GM21367 (cell line): ENCODE results near the gene ARHGAP33.

Source experiments
- ATAC-seq: cut with Tn5 transposase; IDR thresholded peaks from one replicate; pipeline ENCODE4 v1.9.1; 2021; ENCODE audit not compliant: unreplicated experiment

ARHGAP33 gene

DNA sequence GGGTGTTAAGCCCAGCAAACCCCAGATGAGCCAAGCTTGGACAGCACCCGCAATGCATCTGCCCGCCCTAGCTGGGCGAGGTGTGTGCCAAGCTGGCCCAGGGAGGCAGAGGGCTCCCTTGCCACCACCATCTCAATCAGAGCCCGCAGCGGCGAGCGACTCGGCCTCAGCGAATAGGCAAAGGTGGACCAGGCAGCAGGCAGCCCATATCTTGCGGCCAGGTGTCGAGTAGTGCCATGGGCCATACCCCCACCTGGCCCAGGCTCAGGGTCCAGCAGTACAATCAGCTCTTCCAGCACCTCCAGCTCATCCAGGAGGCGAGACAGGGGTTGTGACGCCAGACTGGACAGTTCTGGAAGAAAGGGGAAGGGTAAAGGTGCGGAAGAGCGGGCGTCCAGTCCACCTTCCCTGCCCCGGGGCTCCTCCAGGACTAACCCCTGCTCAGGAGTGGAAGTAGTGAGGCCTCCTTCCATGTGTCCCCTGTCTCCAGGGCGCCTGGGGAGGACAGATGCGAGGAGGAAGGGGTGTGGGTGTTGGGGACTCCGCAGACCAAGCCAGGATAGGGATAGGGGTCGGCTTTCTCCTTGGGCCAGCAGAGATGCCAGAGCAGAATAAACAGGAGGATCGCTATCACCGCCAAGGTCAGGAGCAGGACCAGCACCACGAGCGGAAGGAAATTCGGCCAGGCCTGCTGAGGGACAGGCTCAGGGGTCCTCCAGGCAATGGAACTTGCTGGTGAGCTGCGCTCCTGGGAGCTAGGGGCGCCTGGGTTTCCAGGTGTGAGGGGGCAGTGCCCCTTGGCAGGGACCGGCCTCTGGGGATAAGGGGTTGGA lies 35.9 kb upstream of the ARHGAP33 start:
- no peak for ATAC-seq

DNA sequence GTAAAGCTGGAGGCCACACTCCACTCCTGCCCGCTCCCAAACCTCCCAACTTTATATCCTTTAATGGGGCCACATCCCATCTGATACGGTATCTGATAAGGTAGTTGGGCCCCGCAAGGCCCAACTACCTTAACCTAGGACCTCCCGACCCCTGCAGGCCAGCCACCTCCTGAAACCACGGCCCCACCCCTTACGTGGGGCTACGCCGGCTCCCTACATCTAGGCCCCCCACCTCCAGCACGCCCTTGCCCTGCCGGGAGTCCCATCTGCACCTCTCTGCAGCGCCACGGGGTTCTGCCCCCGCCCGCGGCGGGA lies 35.3 kb upstream of the ARHGAP33 start:
- no peak for ATAC-seq

DNA sequence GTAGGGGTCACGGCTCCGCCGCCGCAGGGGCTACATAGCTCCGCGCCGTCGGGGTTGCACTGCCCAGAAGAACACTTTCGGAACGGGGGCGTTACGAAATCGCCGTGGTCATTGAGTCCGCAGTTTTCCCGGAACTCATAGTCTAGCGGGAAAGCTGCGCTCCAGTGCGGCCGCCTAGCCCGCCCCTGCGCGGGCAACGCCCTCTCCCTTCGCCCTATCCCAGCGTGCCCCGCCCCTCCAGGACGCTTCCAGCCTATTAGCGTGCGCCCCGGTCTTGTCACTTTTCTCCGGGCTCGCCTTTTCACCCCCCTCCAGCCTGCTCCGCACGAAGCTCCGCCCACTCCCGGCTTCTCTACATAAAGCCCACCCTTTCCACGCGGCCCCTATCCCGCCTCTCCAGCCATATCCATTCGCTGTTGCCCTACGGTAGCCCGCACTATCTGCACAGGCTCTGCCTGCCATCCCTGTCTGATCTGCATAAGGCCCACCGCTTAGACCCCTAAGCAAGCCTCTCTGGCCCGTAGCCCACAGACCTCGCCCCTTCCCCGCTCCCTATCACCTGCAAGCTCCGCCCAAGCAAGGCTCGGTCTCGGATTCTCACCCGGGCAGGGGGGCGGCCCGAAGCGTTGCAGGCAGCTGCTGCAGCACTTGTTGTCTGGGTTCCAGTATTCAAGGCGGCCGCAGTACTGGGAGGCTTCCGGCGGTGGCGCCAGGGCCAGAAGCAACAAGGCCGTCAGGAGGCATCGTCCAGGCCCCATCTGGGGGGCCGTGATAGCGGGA lies 34.8 kb upstream of the ARHGAP33 start:
- peak; percentile 43 for ATAC-seq

DNA sequence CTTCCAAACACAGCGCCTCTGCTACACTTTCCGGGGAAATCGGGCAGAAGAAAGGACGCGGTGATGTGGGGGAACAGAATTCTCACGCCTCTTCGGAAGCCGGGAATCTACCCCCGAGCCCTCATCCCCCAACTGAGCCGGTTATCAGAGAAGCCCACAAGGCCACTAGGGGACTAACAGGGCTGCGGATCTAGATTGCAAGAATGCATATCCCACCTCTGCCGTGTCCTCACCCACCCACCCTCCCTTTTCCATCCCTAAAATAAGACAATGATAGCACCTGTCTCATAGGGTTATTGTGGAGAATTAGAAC lies 34.2 kb upstream of the ARHGAP33 start:
- ATAC-seq = no peak

DNA sequence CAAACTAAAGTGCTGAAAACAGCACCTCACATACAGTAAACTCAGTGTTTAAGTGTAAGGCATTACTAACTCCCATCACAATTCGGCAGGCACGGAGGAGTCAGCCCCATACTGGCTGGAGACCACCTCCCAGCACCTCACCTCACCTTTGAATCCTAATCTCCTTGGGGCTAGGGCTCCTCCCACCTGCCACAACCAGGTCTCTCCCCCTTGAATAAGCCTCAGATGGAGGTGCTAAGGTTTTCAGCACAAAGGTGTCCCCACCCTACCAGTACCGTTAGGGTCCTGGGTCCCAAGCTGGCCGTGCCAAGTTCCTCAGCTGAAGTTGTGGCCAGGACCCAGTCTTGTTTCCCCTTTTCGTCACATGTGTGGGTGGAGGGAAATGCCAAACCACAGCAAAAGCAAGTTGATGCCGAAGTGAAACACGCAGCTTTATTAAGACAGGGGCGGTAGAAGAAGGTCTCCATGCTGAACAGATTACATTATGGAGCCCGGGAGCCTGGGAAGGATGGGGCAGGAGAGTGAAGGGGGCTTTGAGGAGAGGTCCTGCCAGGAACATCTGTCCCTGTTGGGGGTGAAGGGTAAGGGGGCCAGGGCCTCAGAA lies 33.1 kb upstream of the ARHGAP33 start, which contains the start of gene IGFLR1:
TSS of gene IGFLR1 (minus strand) at position 332 of the 604 bp plus-strand sequence. CDS start 1,272 bp downstream, outside the sequence.
- ATAC-seq = no peak

DNA sequence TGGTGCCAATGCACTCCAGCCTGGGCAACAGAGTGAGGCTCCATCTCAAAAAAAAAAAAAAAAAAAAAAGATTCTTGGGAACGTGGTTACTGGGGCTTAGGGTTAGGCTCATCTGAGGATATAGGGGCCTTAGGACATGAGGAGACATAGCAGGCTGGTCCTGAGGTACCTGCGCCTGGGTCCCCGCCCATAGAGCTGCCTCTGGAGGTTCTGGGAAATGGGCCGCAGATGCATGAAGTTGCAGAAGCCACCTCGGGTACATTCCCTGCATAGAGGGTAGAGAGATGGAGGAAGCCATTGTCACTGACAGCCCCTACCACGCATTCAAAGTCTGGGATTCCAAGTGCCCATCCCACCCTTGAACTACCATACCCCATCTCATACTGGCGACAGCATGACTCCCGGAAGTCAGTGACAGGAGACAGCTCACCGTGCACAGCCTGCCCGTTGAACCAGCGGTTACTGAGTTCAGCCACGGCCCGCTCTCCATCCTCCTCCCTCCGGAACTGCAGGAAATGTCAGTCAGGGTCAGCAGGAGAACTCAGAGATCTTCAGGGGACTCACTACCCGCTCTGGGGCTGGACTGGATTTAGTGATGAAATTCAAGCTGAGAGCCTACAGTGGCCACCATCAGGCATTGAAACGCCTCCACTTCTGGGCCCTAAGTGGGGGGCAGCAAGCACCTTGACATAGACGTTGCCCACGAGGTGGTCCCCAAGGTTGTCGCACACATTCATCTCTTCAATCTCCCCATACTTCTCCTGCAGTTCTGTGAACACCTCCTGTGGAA lies 31.5 kb upstream of the ARHGAP33 start:
- ATAC-seq = no peak

DNA sequence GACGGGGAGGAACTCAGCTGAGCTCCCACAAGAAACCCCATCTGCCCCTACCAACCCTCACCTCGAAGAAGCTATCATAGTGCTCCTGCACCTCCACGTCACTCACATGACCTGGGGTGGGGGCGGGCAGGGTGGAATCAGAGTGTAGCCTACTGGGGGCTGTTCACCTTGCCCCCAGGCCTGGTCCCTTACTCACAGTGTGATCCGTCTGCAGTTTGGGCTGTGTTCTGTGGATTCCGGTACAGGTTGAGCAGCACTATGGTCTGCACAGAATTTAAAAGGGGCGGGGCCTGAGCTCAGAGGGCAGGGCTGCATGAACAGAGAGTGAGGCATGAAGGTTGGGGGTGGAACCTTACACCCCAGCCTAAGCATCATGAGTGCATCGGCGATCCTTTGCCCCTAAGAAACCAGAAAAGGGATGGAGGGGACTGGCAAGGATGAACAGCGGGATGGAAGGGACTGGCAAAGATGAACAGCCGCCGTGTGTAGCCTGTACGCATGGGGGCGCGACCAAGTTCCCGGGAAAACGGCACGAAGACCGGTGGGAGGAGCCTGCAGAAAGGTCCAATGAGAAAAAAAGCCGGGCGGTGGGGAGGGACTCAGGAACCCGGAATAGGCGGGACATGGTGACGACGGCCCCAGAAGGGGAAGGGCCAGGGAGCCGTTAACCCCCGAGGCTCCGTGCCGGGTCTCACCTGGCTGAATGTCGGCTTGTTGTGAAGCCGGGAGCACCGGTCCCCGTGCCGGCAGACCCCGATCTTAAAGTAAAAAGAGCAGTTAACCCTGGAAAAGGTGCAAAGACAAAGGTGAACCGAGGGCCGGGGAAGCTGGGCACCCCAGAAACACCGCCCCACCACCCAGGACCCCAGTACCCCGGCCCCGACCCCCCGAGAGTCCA lies 30.7 kb upstream of the ARHGAP33 start:
- peak; percentile 29 for ATAC-seq

DNA sequence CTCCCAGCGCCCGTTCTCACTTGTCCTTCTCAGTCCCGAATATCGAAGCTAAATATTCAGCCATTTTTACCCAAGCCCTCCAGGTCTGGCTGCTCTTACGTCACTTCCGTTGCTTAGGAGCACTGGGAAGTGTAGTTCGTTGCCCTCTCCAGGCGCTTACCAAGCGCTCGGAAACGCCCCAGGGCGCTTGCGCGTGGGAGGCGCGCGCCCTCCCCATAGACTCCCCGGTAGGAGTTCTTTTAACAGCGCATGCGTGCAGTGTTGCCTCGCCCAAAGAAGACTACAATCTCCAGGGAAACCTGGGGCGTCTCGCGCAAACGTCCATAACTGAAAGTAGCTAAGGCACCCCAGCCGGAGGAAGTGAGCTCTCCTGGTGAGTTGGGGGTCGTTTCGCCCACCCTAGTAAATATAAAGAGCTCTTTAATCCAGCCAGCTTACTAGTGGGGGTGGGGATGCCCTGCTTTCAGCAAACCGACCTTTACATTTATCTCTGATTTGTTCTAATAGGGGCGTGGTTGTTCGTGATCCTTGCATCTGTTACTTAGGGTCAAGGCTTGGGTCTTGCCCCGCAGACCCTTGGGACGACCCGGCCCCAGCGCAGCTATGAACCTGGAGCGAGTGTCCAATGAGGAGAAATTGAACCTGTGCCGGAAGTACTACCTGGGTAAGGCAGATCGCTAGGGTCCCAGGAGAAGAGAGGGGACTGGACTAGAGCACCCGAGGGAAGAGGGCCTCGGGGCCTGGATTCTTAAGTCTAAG lies 29.9 kb upstream of the ARHGAP33 start, which contains the start of the genes PSENEN and U2AF1L4:
TSS of gene PSENEN (plus strand) at position 324 of the 759 bp plus-strand sequence. CDS start at position 604, 280 bp downstream.
TSS of gene U2AF1L4 (minus strand) at position 91 of the 759 bp plus-strand sequence. CDS start at position 64, 27 bp downstream.
- ATAC-seq = peak; percentile 33

DNA sequence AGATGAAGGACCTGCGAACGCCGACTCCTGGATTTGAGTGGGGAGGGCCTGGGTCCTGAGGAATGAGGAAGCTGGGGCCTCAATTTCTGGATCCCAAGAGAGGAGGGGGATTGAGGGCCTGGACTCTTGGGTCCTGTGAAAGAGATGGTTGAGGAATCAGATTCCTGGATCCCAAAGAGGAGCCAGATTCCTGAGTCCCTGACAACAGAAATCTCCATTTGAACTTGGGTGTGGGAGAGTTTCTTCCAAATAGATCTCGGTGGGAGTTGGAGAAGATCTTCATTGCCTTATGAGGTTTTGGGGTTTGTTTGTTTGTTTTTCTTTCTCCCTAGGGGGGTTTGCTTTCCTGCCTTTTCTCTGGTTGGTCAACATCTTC lies 29.3 kb upstream of the ARHGAP33 start:
- no peak for ATAC-seq

DNA sequence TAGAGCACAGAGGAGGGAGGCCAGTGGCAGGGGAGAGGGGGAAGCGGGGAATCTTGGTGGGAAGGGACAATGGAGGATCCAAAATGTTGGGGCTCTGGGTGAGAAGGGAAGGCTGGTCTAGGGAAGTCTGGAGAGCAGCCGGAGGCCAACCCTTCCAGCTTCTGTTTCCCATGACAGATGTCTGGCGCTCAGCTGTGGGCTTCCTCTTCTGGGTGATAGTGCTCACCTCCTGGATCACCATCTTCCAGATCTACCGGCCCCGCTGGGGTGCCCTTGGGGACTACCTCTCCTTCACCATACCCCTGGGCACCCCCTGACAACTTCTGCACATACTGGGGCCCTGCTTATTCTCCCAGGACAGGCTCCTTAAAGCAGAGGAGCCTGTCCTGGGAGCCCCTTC lies 28.8 kb upstream of the ARHGAP33 start:
- ATAC-seq = no peak

DNA sequence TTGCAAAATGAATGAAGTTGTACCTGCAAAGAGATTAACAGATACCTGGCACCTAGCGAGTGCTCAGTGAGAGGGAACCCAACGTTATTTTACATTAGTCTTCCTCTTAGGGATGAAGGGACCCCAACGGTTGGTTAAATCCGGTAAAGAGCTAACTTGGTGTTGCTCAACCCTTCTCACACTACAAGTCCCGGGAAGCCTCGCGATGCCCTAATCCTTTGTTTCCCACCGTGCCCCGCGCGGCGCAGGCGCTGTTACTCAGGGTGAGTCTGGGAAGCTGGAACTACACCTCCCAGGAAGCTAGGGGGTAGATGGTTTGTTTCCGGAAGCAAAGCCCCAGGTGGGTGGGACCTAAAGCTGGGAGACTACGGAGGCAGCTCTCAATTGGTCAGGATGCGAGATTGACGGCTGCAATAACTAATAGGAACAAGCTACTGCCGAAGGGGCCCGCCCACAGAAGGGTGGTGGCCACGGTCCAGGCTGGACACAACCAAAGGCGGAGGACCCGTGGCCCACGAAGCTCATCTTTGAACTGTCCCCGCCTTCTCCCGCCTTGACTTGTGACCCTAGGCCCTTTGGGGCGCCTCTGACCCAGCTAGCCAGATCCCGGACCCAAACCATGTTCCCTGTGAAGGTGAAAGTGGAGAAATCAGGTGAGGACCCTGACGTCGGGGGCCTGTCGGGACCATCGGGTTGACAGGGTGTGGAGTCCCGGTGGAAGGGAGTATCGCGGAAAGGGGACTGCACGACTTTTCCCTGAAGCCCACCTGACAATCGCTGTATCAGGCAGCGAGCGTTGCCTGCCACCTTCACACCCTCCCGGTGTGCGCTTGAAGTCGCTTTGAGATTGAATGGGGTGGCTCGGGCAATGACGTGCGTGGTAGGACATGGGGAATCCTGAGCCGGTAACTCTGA lies 27.0 kb upstream of the ARHGAP33 start, which contains the start of gene LIN37:
TSS of gene LIN37 (plus strand) at position 471 of the 915 bp plus-strand sequence. CDS start at position 620, 149 bp downstream.
- peak; percentile 47 for ATAC-seq

DNA sequence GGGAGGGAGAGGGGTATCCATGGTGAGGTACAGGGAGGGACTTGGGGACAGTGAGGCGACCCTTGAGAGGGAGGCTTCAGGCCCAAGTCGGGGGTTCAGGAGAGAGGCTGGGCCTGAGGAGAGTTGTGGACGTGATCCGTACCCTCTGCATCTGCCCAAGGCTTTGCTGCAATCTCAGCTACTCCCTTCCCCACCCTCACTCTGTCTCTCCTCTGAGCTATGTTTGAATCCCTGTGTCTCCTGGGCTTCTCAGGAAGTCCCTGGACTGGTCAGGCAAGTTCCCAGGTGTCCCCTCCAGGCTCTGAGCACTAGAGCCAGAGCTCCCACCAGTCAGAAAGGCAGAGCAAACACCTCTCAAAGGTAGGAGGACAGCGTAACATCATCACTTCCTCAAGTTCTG lies 25.2 kb upstream of the ARHGAP33 start:
- no peak for ATAC-seq

DNA sequence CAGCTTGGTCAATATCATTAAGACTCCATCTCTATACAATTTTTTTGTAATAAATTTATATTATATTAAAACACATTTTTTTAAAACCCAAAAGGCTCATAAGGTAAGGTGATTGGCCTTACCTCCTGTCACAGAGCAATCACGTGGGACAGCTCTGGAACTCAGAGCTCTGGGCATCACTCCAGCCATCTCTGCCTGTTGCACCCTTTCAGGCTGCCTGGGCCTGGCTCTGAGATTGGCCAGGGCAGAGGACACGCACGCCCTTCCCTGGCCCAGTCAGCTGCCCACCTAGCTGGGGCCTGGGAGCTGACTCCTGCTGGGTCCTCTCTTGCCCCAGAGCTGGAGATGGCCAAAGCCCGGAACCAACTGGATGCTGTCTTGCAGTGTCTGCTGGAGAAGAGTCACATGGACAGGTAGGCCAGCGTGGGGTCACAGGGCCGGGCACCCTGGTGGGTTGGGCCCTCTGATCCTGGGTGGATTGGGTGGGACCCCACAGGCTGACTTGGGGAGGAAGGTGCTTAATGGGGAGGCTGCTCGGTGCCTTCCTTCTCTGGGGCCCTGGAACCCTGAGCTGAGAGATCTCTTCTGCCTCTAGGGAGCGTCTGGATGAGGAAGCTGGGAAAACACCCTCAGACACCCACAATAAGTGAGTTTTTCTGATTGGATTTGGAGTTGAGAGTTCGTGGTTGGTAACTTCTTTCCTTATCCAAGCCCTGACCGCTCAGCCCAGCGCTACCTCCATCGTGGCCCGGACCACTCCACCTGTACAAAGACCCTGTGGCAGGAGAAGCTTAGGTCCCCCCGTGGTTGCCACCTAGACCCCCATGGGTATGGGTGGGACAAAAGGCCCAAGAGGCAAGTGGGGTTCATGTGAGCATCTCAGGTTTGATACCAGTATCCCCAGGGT lies 23.3 kb upstream of the ARHGAP33 start:
- ATAC-seq = no peak

DNA sequence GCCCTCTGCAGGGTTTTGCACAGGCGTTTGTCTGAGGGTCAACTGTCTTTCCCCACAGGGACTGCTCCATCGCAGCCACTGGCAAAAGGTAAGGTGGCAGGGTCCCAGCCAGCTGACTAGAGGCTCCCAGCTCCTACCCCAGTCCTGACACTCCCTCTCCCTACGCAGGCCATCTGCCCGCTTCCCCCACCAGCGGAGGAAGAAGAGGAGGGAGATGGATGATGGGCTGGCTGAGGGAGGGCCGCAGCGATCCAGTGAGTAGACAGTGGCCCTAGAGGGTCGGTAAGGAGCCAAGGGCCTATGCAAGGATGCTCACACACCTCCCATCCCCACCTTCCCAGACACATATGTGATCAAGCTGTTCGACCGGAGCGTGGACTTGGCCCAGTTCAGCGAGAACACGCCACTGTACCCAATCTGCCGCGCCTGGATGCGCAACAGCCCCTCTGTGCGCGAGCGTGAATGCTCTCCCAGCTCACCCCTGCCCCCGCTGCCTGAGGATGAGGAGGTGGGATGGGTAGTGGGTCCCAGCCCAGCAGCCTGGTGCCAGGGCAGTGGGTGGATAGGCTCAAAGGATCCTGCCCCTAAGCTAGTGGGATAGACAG lies 22.5 kb upstream of the ARHGAP33 start:
- no peak for ATAC-seq

DNA sequence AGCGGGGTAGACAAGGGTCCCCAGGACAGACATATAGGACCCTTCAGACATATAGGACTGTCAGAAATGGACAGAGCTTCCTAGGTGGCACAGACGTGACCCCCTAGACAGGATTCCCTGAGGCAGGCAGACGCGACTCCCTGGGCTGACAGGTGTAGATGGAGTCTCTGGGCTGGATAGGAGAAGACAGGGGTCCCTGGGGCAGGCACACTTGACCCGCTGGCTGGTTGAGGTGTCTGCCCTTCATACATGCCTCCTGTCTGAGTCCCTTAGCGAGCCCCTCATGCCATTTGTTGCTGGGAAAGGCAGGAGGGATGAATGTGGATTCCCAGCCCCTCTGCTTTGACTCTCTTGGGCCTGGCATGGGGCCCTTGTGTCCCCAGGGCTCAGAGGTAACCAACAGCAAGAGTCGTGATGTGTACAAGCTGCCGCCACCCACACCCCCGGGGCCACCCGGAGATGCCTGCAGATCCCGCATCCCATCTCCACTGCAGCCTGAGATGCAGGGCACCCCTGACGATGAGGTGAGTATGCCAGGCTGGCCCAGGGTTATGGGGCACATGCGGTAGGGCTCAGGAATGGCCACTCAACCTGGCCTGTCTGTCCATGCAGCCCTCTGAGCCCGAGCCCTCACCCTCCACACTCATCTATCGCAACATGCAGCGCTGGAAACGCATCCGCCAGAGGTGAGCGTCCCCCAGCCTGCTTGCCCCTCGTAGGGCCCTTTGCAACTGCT lies 21.6 kb upstream of the ARHGAP33 start:
- ATAC-seq = no peak
